Stimulated activated CD4-positive, alpha-beta T cell treated with anti-CD3 and anti-CD28 coated beads, Interleukin-4, amount 100 ng/mL, for 4 hours (primary cell): ENCODE results near the gene KLF11.
"Not testable (repeated sequence)": the region's sequence is repeated elsewhere in the genome, so short reads cannot be mapped to it uniquely, and the experiment has no call there.

Experiments
- DNase-seq, 2 experiments: peaks; one replicate each; pipeline ENCODE4 v3.0.0-alpha.2; 2020

KLF11 gene

DNA sequence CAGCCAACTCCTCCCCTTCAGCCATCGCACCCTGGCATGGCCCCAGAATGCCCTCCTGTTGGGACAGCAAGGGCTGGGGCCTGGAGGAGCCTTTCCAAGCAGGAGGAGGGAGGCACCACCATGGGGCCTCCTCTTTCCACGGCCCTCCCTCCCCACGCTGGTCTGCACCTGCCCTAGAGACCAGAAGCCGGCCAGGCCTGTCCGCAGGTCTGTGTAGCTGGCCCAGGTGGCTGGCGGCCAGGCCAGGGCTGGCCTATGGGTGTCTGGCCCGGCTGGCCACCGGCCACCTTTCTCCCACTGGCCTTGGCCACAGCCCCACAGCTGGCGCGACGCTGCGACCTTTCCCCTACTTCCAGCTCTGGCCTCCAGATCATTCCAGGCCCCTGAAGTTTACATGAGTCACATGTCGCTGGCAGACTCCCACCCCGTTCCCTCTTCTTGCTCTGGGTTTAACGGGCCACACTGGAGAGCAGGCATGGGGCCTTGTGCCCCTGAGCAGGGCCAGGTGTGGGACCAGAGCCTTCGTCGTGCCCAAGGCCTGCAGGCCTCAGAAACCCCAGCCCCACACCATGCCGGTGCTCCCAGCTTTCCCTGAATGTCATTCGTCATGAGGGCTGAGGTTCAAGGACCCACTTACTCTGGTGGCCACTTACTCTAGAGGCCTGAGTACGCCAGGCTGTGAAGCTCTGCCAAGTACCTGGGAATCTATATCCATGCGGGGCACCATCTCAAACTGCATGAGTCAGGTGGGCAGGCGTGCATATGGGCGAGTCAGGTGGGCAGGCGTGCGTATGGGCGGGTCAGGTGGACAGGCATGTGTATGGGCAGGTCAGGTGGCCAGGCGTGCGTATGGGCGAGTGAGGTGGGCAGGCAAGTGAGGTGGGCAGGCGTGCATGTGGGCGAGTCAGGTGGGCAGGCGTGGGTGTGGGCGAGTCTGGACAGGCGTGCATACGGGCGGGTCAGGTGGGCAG lies 33.3 kb upstream of the KLF11 start:
- DNase-seq, result no peak

DNA sequence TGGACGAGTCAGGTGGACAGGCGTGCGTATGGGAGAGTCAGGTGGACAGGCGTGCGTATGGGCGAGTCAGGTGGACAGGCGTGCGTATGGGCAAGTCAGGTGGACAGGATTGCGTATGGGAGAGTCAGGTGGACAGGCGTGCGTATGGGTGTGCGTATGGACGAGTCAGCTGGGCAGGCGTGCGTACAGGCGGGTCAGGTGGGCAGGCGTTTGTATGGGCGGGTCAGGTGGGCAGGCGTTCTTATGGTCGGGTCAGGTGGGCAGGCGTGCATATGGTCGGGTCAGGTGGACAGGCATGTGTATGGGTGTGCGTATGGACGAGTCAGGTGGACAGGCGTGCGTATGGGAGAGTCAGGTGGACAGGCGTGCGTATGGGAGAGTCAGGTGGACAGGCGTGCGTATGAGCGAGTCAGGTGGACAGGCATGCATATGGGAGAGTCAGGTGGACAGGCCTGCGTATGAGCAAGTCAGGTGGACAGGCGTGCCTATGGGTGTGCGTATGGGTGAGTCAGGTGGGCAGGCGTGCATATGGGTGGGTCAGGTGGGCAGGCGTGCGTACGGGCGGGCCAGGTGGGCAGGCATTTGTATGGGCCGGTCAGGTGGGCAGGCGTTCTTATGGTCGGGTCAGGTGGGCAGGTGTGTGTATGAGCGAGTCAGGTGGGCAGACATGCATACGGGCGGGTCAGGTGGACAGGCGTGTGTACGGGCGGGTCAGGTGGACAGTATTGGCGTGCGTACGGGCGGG lies 32.3 kb upstream of the KLF11 start:
- not testable (repeated sequence) for DNase-seq

DNA sequence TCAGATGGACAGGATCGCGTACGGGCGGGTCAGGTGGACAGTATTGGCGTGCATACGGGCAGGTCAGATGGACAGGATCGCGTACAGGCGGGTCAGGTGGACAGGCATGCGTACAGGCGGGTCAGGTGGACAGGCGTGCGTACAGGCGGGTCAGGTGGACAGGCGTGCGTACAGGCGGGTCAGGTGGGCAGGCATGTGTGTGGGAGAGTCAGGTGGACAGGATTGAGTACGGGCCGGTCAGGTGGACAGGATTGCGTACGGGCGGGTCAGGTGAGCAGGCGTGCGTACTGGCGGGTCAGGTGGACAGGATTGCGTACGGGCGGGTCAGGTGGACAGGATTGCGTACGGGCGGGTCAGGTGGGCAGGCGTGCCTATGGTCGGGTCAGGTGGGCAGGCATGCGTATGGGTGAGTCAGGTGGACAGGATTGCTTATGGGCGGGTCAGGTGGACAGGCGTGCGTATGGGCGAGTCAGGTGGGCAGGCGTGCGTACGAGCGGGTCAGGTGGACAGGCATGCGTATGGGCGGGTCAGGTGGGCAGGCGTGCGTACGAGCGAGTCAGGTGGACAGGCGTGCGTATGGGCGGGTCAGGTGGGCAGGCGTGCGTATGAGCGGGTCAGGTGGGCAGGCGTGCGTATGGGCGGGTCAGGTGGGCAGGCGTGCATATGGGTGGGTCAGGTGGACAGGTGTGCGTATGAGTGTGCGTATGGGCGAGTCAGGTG lies 31.6 kb upstream of the KLF11 start:
- not testable (repeated sequence) for DNase-seq

DNA sequence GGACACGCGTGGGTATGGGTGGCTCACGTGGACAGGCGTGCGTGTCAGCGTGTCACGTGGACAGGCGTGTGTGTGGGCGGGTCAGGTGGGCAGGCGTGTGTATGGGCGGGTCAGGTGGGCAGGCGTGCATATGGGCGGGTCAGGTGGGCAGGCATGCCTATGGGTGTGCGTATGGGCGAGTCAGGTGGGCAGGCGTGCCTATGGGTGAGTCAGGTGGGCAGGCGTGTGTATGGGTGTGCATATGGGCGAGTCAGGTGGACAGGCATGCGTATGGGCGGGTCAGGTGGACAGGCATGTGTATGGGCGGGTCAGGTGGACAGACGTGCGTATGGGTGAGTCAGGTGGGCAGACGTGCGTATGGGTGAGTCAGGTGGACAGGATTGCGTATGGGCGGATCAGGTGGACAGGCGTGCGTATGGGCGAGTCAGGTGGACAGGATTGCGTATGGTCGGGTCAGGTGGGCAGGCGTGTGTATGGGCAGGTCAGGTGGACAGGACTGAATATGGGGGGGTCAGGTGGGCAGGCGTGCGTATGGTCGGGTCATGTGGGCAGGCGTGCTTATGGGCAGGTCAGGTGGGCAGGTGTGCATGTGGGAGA lies 30.9 kb upstream of the KLF11 start:
- not testable (repeated sequence) for DNase-seq

DNA sequence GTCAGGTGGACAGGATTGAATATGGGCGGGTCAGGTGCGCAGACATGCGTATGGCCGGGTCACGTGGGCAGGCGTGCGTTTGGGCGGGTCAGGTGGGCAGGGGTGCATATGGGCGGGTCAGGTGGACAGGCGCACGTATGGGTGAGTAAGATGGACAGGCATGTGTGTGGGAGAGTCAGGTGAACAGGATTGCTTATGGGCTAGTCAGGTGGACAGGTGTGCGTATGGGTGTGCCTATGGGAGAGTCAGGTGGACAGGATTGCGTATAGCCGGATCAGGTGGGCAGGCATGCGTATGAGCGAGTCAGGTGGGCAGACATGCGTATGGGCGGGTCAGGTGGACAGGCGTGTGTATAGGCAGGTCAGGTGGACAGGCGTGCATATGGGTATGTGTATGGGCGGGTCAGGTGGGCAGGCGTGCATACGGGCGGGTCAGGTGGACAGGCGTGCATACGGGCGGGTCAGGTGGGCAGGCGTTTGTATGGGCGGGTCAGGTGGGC lies 30.3 kb upstream of the KLF11 start:
- DNase-seq, result no peak

DNA sequence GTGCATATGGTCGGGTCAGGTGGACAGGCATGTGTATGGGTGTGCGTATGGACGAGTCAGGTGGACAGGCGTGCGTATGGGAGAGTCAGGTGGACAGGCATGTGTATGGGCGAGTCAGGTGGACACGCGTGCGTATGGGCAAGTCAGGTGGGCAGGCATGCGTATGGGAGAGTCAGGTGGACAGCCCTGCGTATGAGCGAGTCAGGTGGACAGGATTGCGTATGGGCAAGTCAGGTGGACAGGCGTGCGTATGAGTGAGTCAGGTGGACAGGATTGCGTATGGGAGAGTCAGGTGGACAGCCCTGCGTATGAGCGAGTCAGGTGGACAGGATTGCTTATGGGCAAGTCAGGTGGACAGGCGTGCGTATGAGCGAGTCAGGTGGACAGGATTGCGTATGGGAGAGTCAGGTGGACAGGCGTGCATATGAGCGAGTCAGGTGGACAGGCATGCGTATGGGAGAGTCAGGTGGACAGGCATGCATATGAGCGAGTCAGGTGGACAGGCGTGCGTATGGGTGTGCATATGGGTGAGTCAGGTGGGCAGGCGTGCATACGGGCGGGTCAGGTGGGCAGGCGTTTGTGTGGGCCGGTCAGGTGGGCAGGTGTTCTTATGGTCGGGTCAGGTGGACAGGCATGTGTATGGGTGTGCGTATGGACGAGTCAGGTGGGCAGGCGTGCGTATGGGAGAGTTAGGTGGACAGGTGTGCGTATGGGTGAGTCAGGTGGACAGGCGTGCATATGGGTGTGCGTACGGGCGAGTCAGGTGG lies 29.5 kb upstream of the KLF11 start:
- not testable (repeated sequence) for DNase-seq

DNA sequence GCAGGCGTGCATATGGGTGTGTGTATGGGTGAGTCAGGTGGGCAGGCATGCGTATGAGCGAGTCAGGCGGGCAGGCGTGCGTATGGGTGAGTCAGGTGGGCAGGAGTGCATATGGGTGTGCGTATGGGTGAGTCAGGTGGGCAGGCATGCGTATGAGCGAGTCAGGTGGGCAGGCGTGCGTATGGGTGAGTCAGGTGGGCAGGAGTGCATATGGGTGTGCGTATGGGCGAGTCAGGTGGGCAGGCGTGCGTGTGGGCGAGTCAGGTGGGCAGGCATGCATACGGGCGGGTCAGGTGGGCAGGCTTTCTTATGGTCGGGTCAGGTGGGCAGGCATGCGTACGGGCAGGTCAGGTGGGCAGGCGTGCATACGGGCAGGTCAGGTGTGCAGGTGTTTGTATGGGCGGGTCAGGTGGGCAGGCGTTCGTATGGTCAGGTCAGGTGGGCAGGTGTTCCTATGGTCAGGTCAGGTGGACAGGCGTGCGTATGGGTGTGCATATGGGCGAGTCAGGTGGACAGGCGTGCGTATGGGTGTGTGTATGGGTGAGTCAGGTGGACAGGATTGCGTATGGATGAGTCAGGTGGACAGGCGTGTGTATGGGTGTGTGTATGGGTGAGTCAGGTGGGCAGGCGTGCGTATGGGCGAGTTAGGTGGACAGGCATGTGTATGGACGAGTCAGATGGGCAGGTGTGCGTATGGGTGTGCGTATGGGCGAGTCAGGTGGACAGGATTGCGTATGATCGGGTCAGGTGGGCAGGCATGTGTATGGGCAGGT lies 28.7 kb upstream of the KLF11 start:
- DNase-seq, result no peak

DNA sequence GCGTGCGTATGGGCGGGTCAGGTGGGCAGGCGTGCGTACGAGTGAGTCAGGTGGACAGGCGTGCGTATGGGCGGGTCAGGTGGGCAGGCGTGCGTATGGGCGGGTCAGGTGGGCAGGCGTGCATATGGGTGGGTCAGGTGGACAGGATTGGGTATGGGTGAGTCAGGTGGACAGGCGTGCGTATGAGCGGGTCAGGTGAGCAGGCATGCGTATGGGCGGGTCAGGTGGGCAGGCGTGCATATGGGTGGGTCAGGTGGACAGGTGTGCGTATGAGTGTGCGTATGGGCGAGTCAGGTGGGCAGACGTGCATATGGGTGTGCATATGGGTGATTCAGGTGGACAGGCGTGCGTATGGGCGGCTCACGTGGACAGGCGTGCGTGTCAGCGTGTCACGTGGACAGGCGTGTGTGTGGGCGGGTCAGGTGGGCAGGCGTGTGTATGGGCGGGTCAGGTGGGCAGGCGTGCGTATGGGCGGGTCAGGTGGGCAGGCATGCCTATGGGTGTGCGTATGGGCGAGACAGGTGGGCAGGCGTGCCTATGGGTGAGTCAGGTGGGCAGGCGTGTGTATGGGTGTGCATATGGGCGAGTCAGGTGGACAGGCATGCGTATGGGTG lies 27.9 kb upstream of the KLF11 start:
- not testable (repeated sequence) for DNase-seq

DNA sequence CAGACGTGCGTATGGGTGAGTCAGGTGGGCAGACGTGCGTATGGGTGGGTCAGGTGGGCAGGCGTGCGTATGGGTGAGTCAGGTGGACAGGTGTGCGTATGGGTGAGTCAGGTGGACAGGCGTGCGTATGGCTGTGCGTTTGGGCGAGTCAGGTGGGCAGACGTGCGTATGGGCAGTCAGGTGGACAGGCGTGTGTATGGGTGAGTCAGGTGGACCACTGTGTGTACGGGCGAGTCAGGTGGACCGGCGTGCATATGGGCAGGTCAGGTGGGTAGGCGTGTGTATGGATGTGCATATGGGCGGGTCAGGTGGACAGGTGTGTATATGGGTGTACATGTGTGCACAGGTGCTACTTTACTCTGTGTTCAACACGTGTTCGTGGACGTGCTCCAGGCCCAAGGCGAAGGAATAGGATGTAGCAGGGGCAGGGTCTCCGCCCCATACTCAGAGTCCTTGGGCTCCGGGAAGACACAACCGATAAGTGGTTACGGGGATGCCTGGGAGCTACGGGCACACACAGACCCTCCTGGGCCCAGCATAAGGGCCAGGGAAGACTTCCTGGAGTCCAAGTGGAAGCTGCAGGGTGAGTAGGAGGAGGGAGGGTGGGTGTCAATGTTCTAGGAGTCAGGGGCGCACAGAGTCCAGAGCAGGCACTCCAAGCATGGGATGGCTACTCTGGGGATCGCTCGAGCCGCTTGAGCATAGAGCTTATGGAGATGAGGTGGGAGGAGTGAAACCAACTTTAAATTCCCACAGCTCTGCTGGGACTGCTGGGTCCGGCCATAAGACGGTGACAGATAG lies 27.1 kb upstream of the KLF11 start:
- no peak for DNase-seq

DNA sequence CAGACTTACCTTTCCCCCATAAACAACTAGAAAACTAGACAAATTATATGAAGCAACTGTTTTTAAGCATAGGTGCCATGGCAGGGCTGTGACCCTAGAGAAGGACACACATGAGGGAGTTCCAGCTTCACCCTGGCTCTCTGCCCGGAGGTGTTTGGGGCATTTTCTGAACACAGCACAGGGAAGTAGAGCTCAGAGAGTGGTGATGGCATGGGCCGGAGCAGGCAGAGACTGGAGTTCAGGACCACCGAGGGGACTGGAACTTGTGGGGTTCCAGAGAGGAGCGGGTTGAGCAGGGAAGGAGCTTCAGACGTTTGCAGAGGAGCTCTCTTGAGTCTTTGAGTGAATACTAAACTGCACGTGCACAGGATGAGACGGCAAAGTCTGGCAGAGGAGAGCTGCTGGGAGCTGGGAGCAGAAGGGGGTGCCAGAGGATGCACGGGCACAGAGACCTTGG lies 26.5 kb upstream of the KLF11 start:
- DNase-seq, result no peak

DNA sequence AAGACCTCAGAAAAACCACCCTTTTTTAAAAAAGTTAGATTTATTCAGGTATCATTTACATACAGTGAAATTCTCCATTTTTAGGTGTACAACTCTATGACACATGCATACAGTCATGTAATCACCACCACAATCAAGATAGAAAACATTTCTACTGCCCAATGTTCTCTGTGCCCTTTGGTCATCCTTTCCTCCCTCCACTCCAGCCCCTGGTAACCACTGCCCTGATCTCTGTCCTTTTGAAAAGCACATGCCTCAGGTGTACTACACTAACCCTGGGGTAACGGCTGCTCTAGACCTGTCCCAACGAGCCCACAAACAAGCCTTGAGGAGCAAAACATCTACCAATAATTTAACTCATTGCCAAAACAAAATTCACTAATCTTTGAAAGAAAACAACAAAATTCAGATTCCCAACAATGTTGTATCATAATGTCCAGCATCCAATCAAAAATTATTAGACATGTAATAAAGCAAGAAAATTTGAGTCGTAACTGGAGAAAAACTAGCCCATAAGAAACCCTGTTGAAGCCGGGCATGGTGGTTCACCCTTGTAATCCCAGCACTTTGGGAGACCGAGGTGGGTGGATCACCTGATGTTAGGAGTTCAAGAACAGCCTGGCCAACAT lies 25.9 kb upstream of the KLF11 start:
- DNase-seq, result no peak

DNA sequence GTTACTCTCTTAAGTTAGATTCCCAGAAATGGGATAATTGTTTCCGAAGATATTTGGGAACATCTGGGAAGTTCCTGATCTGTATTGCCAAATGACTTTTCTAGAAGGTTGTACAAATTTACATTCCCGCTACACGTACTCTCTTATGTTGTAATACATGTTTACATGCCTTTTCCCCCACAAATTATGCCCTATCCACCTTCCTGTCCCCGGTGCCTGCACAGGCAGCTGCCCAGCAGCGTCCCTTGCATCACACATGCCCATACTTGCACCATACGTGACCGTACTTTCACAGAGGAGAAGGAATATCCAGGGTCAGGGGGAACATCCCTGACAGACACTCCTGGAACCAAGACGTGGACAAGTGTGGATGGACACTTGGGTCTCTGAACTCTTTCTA lies 24.2 kb upstream of the KLF11 start:
- no peak for DNase-seq

DNA sequence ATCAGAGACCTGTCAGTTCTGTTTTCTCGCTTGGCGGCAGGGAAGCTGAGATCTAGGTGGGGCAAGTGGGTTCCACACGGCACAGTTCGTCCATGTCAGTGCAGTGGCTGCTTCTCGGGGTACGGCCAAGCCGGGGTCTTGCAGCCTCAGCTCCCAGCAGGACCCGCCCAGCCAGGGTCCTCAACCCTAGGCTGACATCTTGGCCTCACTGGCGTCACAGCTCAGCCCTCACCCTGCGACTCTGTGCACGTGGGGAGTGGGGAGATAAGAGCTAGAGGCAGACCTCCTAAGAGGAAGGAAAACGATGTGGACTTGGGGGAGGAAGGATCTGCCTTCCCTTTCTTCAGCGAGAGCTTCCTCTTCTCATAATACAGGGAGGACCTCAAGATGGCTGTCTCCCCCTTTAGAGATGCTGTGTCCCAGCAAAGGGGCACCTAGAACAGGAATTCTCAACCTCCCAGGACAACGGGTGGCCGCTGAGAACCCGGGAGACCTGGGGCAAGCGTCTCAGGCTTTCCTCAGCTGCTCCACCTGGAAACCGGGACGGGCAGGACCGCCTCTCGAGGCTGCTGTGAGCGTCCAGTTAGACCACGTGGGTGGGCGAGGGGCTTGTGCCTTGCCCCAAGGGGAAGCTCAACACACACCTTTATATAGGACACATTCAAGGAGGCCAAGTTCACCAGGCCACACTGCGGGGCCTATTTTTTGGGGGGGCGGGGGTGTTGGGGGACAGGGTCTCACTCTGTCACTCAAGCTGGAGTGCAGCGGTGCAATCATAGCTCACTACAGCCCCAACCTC lies 23.5 kb upstream of the KLF11 start:
- DNase-seq, result no peak

DNA sequence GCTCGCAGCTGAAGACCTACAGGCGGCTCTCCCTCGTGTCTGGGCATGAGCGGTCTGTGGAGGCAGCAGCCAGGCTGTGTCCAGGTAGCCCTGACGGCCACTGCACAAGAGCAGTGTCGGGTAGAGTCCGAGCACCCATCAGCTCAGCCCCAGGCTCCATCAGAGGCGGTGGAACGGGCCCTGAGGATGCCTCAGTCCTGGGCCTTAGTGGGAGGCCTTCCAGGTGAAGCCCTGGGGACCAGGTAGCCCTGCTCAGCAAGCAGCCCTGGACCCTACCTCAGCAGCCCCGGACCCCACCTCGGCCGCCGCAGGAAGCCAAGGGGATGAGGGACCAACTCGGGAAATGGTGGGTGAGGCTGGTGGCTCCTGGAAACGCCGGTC lies 21.3 kb upstream of the KLF11 start:
- no peak for DNase-seq

DNA sequence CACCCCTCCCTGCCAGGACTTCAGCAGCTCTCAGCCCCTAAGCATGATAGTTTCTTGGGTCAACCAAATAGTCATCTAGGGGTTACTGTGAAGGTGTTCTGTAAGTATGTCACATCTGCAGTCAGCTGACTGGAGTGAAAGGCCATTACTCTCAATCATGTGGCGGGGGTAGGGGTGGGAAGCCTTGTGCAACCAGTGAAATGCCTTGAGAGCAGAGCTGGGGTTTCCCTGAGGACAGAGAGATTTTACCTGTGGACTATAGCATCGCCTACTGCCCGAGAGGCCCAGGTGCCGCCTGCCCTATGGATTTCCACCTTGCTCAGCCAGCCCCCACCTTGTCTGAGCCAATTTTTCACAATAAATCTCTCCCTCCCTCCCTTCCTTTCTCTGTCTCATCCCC lies 20.9 kb upstream of the KLF11 start:
- DNase-seq, result no peak

DNA sequence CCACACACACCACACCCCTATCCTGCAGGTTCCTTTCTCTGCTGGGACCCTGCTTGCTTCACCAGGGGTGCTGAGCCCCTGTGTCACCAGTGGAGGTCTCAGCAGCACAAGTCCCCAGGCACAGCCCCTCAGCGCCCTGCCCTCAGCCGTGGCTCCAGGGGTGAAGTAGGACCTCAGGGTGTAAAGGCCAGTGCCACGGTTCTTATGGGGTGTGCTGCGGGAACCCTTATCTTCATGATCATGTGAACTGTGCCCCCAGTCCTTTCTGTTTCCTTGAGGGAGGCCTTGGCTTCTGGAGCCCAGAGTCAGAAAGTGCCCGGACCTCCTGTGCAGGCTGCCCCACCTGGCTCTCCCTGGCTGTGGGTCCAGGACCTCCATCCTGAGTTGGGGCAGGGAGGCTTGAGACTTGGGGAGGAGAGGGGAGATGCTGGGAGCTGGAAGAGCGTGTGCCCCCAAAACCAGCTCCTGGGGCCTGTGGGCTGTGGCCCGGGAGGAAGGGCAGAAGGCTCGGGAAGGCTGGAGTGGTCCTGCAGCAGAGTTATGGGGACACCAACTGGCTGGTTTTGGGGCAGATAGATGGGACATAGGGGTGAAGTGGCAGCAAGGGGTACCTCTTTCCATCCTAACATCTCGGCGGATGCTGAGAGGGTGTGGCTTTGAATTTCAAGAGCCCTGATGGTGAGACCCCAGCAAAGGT lies 20.2 kb upstream of the KLF11 start:
- DNase-seq, result no peak

DNA sequence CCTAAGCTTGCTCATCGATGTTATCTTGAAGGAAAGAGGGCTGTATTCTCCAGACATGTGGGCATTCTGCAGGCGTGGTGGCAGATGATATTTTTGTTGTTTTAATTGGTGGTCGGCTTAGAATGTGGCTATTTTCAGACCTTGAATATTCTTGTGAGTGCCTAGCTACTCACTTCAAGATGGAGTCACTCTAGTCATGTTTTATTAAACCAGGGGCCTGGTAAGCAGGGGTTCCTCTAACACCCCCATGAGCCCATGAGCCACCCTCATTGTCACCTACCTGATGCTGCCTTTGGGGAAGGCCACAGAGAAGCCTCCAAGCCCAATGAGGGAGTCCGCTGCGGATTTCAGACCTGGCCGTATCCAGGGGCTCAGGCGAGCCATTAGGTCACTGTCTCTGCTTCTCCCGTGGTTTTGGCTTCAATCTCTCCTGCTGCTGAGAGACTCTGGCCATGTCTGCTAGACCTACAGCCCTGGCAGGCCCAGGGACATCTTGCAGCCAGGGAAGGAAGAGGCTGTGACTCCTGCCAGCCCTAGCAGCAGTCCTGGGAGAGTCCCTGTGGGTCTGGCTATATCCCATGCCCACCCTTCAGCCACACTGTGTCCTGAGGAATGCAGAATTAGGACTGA lies 16.3 kb upstream of the KLF11 start:
- no peak for DNase-seq
